NCI-H510A (cell line): ENCODE measurements around the gene HOXB8.

Source experiments
- DNase-seq: peaks from one replicate; lab custom pipeline; 2025; lab: John Stamatoyannopoulos, UW

HOXB8 gene

GRCh38 chr17:48624544-48625494 is 9.7 kb upstream of the HOXB8 start:
- DNase-seq = peak; percentile 35

GRCh38 chr17:48624118-48624517 is 9.0 kb upstream of the HOXB8 start:
- no peak for DNase-seq

- no peak for DNase-seq
Measured at GRCh38 chr17:48623583-48623982, 8.5 kb upstream of the HOXB8 start.

- DNase-seq = no peak
Measured at GRCh38 chr17:48622857-48623256, 7.8 kb upstream of the HOXB8 start.

GRCh38 chr17:48621410-48622392 is 6.6 kb upstream of the HOXB8 start:
- DNase-seq = no peak

DNA sequence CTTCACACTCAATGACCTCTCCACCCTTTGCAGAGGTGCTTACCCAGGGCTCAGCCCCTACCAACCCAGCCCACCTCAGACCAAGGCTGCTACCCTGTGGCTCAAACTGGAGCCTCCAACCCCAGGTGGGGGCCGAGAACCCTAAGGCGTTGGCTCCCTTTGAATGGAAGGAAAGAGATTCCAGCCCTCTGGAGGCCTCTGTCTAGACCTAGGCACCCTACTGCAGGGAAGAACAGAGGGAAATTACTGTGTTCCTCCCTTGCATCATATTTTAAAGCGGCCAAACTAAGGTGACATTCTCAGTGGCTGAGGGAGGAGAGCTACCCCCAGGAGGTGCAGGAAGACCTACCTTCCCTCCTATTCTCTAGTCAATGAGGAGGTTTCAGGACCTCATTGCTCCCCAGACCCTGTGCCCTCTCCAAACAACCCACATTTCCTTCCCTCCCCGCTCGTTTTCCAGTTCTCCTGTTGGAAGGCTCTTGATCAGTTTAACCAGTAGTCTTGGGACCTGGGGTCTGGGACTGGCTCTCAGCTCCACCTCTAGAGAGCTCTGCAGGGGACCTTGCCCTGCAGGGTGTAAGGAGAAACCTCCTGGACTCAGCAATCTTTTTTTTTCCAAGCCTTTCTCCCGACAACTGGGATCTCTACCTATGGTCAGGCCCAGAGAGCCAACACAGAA is 5.5 kb upstream of the HOXB8 start:
- no peak for DNase-seq

DNA sequence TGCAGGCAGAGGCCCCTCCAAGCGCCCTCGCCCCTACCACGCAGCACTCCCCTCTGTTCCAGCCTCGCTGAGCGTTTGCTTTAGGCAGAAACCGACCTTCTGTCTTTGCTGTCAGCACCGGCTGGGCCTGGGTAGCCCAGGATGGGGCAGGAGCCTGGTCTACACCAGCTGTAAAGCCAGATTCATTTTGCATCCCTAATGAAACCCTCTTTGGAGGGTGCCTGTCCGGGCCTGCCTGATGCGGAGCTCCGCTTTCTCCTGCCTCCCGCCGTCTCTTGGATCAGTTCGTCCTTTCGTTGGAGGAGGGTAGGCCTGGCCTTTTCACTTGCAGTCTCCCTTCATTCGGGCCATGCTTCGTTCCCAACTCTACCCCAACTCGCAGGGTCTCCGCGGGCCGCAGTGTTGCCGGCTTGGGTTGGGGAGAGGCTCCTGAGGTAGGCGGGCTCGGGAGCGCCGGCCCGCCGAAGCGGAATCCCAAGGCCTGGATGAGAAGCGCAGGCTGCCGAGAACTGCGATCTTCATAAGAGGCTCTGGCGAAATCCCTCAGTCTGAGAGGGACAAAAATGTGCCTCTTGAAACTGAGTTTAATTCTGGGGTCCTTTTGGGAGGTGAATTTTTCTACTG is 4.8 kb upstream of the HOXB8 start:
- DNase-seq = no peak

DNA sequence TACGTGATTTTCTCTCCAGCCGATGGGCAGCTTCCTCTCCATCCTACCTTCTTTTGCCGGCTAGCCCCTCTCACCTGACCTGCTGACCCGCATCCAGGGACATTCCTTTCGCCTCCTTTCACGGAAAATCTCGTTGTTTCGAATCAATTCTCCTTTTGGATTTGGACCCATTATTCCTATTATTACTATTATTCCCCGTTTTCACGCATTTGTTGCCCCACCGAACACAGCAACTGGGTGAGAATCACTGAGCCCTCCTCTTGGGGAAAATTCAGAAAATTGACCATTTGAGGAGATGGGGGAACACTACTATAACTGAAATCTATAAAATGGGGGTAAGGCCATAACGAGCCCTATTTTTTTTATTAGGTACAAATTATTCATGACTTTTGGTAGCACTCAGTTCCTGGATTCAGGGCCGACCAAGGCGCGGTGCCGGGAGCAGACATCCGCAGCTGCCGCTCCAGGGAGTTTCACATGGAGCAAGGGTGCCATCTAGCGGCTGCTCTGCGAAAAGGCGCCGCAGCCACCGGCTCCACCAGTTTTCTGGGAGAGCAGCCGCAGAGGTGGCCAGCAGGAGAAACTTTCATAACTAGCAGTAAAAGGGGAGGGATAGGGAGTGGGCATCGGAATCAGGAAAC is 3.3 kb upstream of the HOXB8 start:
- DNase-seq = peak; percentile 80

DNA sequence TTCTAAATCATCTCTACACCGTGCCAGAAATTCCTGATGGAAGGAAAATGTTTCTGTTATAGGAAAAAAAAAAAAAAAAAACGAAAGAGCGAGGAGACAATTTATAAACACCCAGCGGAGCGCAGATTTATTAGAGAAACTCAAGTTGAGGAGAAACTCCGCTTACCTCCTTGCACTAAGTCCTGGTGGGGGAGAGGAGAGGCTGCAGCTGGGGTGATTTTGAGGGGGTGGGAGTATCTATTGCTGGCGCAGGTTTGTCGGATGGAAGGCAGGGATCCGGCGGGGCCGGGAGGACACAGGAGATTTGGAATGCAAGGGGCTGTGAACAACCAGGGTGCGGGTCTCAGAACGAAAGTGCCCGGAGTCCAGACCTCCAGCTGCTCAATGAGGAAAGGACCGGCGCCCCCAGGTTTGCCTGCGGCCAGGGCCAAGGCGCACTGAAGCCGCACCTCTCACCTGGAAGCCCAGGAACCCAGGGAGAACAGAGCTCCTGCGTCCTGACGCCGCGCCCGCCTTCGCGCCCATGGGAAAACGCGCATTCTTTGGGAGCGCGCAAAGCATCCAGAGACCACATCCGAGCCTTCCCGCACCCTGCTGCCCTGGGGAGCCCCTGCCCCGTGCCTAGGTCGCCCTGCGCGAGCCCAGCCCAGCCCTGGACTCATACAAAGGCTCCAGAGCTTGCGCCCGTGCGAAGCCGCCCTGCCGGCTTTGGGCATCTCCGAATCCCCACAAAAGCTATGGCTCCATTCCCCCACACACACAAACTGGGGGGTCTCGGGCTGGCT is 2.6 kb upstream of the HOXB8 start:
- no peak for DNase-seq

GRCh38 chr17:48616717-48617470 is 1.8 kb upstream of the HOXB8 start:
- DNase-seq = no peak

GRCh38 chr17:48615963-48616716 is 1.0 kb upstream of the HOXB8 start:
- DNase-seq = no peak

DNA sequence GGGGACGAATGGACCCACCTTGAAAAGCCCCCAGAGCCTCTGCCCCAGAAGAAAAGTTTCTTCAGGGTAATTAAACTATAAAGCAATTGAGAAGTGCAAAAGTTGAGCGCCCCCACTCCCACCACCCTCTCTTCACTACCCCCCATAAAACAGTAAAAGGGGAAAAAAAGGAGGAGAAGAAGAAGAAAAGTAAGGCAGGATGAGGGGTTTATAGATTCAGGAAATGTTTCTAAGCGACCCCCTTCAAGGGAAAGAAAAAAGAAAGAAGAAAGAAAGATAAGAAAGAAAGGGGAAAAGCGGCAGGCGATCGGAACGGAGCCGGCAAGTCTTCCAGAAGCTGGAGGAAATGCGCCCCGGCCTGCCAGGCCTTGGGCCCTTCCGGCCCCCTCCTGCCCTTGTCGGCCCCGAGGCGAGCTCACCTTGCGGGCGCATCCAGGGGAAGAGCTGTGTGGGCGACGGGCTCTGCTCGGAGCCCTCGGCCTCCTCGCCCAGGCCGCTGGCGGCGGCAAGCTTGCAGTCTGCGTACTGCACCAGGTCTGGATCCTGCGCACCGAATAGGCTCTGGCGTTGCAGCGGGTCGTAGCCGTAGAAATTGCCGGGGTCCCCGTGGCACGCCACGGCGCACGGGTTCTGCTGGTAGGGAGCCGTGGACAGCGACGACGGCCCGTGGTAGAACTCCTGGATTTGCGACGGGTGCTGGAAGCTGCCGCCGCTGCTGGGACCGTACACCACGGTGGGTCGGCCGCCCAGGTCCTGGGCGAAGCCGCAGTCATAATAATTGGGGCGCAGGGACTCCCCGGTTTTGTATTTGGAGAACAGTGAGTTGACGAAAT is 1.0 kb downstream of the HOXB8 start:
- DNase-seq = peak; percentile 60

- peak; percentile 71 for DNase-seq
Measured at GRCh38 chr17:48612854-48613691, 2.0 kb downstream of the HOXB8 start.

DNA sequence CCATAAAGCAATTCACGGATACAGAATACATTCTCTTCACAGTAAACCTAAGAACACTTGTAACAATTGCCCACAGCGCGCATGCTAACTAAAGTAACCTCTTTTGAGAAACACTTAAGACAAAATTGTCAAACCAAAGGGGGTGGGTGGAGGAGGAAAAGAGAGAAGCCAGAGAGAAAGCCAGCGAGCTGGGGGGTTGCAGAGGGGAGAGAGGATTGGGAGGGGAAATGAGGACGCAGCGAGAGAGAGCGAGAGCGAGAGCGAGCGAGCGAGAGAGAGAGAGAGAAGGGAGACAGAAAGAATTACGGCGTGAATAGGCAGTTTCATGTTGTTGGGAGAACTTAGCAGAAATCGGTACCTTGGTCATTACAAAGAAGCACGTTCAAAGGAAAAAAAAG is 2.6 kb downstream of the HOXB8 start:
- DNase-seq = no peak

DNA sequence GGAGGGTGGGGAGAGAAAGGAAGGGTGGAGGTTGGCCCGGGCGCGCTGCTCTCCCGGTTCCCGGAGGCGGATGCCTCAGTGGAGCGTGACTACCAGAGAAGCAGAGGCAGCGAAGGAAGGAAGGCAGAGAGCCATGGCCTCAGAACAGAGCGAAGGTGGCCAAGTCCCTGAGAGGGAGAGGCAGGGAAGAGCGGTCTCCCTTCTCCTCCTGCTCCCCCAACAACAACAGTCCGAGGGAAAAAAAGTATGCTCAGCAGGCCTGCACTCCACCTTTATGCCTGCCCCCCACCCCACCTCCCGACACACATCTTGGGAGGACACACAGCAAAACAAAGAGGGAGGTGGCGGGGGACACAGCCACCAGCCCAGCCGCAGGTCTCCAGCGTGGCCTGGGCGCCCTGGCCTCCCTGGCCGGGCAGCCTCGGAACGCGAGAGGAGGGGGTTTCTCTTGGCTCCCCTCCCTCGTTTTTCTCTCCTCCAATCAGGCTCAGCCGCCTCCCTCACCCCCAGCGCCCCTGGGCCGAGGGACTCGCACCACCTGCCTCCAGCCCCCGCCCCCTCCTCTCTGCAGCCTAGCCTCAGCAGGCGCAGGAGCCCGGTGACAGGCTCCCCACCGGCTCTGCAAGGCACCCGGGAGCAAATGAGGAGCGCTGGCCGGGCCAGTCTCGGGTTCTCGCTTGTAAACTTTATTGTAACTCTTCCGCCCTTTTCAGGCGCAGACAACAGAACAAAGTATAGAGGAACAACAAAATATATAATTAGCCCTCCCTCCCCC is 3.2 kb downstream of the HOXB8 start:
- peak; percentile 90 for DNase-seq

DNA sequence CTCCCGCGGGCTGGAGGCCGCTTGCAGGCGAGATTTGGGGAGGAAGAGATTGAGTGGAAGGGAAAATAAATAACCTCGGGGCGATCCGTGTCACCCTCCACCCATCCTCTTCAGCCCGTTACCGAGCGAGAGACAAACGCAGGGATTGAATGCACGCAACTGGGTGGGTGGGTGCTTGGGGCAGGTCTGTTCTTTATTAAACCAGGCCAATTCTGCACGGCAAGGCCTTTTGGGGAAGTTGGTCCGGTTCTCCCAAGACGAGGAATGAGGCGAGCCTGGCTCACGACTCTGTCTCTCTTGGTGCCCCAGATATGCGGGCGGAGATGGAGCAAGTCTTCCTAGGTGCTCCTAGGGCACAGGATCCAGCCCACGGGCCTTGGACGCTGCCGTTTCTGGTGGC is 3.9 kb downstream of the HOXB8 start:
- DNase-seq = peak; percentile 43
